HCT116 (cell line): ENCODE measurements around the gene ENTPD8. TPM values are rescaled to one million over a fixed set of nuclear protein-coding genes. Genes with fewer than 3 reads are reported as not detected.

Experiments
- ATAC-seq: fragments of 200-7000 bp; cut with Tn5 transposase; 2 replicates; pipeline ENCODE4 v1.9.1; 2020; ENCODE audit warnings: mild to moderate bottlenecking, moderate library complexity
- BruUV-seq: library from RNA; stranded (reverse); fragments of 400-500 nt; replicated peaks from 2 replicates; lab custom pipeline; 2021; lab: Mats Ljungman, UMichigan
- CTCF ChIA-PET: fragments of 300-600 bp; sonication (Branson Sonifier 250); formaldehyde crosslinking; loops from one replicate; lab custom pipeline; 2021; ENCODE audit warnings: antibody characterized with exemption; lab: Charles Lee
- POLR2A ChIA-PET: fragments of 300-600, 350-600 bp; sonication (Branson Sonifier 250); formaldehyde crosslinking; loops from one replicate; lab custom pipeline; 2021; ENCODE audit warnings: antibody characterized with exemption; lab: Charles Lee
- RAD21 ChIA-PET, 2 experiments: fragments of 300-600 bp; sonication (Branson Sonifier 250); formaldehyde crosslinking; loops; one replicate each; lab custom pipeline; 2023; ENCODE audit warnings: low total read pairs in 2 of 2; ENCODE audit not compliant: uncharacterized antibody in 2 of 2, unreplicated experiment in 2 of 2, low non-redundant PET in 1 of 2; lab: Charles Lee
- DNase-seq: peaks from one replicate; pipeline ENCODE4 v3.0.0-alpha.2; 2010; ENCODE audit warnings: low read depth, low spot score
- H2AFZ ChIP-seq: fragments of 200-600 bp; shearing (Covaris generic), sonication (generic); 2 replicates; pipeline ENCODE4 v1.6.1; 2017; ENCODE audit warnings: low read depth, mixed run types, mixed read lengths, antibody characterized with exemption, low read length; ENCODE audit not compliant: poor library complexity, severe bottlenecking
- H3K27ac ChIP-seq: 2 replicates; pipeline ENCODE4 v1.5.1; 2012; ENCODE audit warnings: low read depth, low read length
- H3K27me3 ChIP-seq: fragments of 200-600 bp; sonication (generic); 2 replicates; pipeline ENCODE4 v1.6.1; 2016; ENCODE audit warnings: mixed run types, low read length, mixed read lengths; ENCODE audit not compliant: insufficient read depth
- H3K36me3 ChIP-seq, 2 experiments: fragments of 200-500 bp in 1 of 2; fragments of 200-600 bp in 1 of 2; sonication (Bioruptor generic) in 1 of 2; sonication (generic) in 1 of 2; 2 replicates each; pipeline versions ENCODE4 v1.5.1 to v1.6.1; 2014 to 2016; ENCODE audit warnings: low read length in 2 of 2, inconsistent platforms in 1 of 2, mixed read lengths in 1 of 2, mixed run types in 1 of 2; ENCODE audit not compliant: insufficient read depth in 2 of 2, control insufficient read depth in 1 of 2
- H3K4me1 ChIP-seq, 2 experiments: fragments of 200-600 bp in 1 of 2; sonication (generic) in 1 of 2; 2 replicates each; pipeline versions ENCODE4 v1.5.1 to v1.6.1; 2012 to 2017; ENCODE audit warnings: low read length in 2 of 2, inconsistent platforms in 1 of 2, mild to moderate bottlenecking in 1 of 2, mixed read lengths in 1 of 2, mixed run types in 1 of 2, moderate library complexity in 1 of 2; ENCODE audit not compliant: insufficient read depth in 2 of 2, control insufficient read depth in 1 of 2
- H3K4me2 ChIP-seq: fragments of 200-600 bp; sonication (generic); 2 replicates; pipeline ENCODE4 v1.6.1; 2017; ENCODE audit warnings: mixed run types, low read length, mixed read lengths
- H3K4me3 ChIP-seq, 2 experiments: fragments of 200-600 bp in 1 of 2; sonication (generic) in 1 of 2; replicated peaks in 1 of 2; 2 replicates each; pipeline ENCODE4 v1.5.1; 2011 to 2016; ENCODE audit warnings: low read length in 2 of 2, control low read depth in 1 of 2, low read depth in 1 of 2, mild to moderate bottlenecking in 1 of 2, mixed read lengths in 1 of 2, mixed run types in 1 of 2
- H3K79me2 ChIP-seq: fragments of 200-600 bp; sonication (generic); 2 replicates; pipeline ENCODE4 v1.6.1; 2017; ENCODE audit warnings: mild to moderate bottlenecking, mixed run types, low read length, moderate library complexity, mixed read lengths; ENCODE audit not compliant: insufficient read depth
- H3K9ac ChIP-seq: fragments of 200-600 bp; sonication (generic); 2 replicates; pipeline ENCODE4 v1.6.1; 2016; ENCODE audit warnings: low read length, mixed read lengths
- H3K9me2 ChIP-seq: fragments of 200-600 bp; sonication (generic), shearing (Covaris generic); 2 replicates; pipeline ENCODE4 v1.6.1; 2017; ENCODE audit warnings: mixed run types, mild to moderate bottlenecking, moderate library complexity; ENCODE audit not compliant: insufficient read depth
- H3K9me3 ChIP-seq, 2 experiments: fragments of 200-500 bp in 1 of 2; fragments of 200-600 bp in 1 of 2; sonication (Bioruptor generic) in 1 of 2; sonication (generic) in 1 of 2; 2 replicates each; pipeline ENCODE4 v1.6.1; 2014 to 2017; ENCODE audit warnings: low read length in 2 of 2, mixed read lengths in 2 of 2, inconsistent platforms in 1 of 2, low read depth in 1 of 2, mild to moderate bottlenecking in 1 of 2, mixed run types in 1 of 2, moderate library complexity in 1 of 2; ENCODE audit not compliant: control insufficient read depth in 1 of 2, insufficient read depth in 1 of 2
- H4K20me1 ChIP-seq: fragments of 200-600 bp; sonication (generic), shearing (Covaris generic); 2 replicates; pipeline ENCODE4 v1.6.1; 2017; ENCODE audit warnings: mixed run types, mild to moderate bottlenecking, moderate library complexity; ENCODE audit not compliant: insufficient read depth
- FOSL1 ChIP-seq: IDR thresholded peaks from 2 replicates; pipeline ENCODE4 v1.6.1; 2012; ENCODE audit warnings: low read depth
- JUND ChIP-seq: IDR thresholded peaks from 2 replicates; pipeline ENCODE4 v1.6.1; 2012
- POLR2AphosphoS5 ChIP-seq: IDR thresholded peaks from 2 replicates; pipeline ENCODE4 v1.6.1; 2011; ENCODE audit warnings: mild to moderate bottlenecking, low read depth, low read length, moderate library complexity
- RAD21 ChIP-seq: IDR thresholded peaks from 2 replicates; pipeline ENCODE4 v1.6.1; 2012; ENCODE audit warnings: low read depth, mild to moderate bottlenecking
- SIN3A ChIP-seq: IDR thresholded peaks from 2 replicates; pipeline ENCODE4 v1.6.1; 2012; ENCODE audit warnings: low read depth
- SRF ChIP-seq: IDR thresholded peaks from 2 replicates; pipeline ENCODE4 v1.6.1; 2012; ENCODE audit warnings: low read depth
- TCF7L2 ChIP-seq: IDR thresholded peaks from 2 replicates; pipeline ENCODE4 v1.7.0; 2011; ENCODE audit warnings: borderline replicate concordance, inconsistent platforms; ENCODE audit not compliant: insufficient read depth, insufficient read length; ENCODE audit errors: extremely low read depth
- intact Hi-C: fragments of 100-400 bp; cut with micrococcal nuclease; formaldehyde crosslinking; loops from 2 replicates; pipeline ENCODE4 v1.10.0; 2022
- total RNA-seq: library from RNA; stranded (reverse); gene quantifications from one replicate; pipeline ENCODE4 v1.2.1, GENCODE V29; 2021; ENCODE audit not compliant: unreplicated experiment
- TF ChIP-seq, protein P1 (sequence below), 3 experiments: fragments of 200-600 bp in 1 of 3; sonication (generic) in 1 of 3; IDR thresholded peaks in 2 of 3; conservative IDR thresholded peaks in 1 of 3; 2 replicates each; pipeline ENCODE4 v1.5.1; 2012 to 2017; ENCODE audit warnings: low read depth in 2 of 3, low read length in 2 of 3, antibody characterized with exemption in 1 of 3, borderline replicate concordance in 1 of 3, control low read depth in 1 of 3, mild to moderate bottlenecking in 1 of 3, mixed read lengths in 1 of 3, mixed run types in 1 of 3, moderate library complexity in 1 of 3; ENCODE audit not compliant: insufficient read depth in 1 of 3
- TF ChIP-seq, protein P2 (sequence below): IDR thresholded peaks from 2 replicates; pipeline ENCODE4 v1.6.1; 2012; ENCODE audit warnings: low read depth
- TF ChIP-seq, protein P3 (sequence below): IDR thresholded peaks from 2 replicates; pipeline ENCODE4 v1.6.1; 2012

ENTPD8 gene
- total RNA-seq, 1 experiment from 2014 or later, result 1.7 TPM

DNA sequence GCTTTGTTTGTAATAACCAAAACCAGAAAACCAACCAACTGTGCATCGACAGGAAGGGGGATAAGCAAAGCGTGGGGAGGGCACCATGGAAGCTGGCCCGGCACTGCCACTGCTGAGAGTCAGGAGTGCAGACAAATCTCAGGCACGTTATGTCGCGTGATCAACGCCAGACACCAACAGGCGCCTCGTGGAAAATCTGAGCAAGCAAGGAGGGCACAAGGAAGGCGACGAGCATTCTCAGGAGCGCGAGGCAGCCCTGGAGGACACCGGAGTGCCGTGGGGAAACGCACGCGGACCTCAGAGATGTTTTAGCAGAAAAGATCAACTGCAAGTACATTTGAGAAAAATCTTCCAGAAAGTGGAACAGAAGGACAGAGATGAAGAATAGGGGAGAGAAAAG lies 33.1 kb upstream of the ENTPD8 start:
- POLR2A ChIA-PET, result no interaction called here
- H3K36me3 ChIP-seq, result no peaks in the 10 kb centered on the region
- CTCF ChIA-PET, result no interaction called here

More for the DNA sequence above, 33.1 kb upstream of the ENTPD8 start:
- no peak overlapping the region for H3K27ac ChIP-seq
- no peak overlapping the region for H2AFZ ChIP-seq
- RAD21 ChIA-PET, result no interaction called here
- H3K9ac ChIP-seq, result no peak overlapping the region
- no peak for ATAC-seq
- no peak overlapping the region for H3K4me2 ChIP-seq
- no peak for DNase-seq
- no peaks in the 10 kb centered on the region for H3K9me2 ChIP-seq
- H3K79me2 ChIP-seq, result no peaks in the 10 kb centered on the region
- intact Hi-C loops, result no loop called here
- H3K4me1 ChIP-seq, result no peaks in the 10 kb centered on the region
- H3K4me3 ChIP-seq, result no peak overlapping the region
- peaks cover 8 to 11% of the 10 kb centered on the region in 2 experiments; a peak in 3 of 4 replicates for H3K9me3 ChIP-seq
- BruUV-seq, result no TSS peak
- TF ChIP-seq TCF7L2 (no peak), JUND (no peak), RAD21 (no peak), FOSL1 (no peak), POLR2AphosphoS5 (no peak), SIN3A (no peak), SRF (no peak)
- TF ChIP-seq, protein P1, sequence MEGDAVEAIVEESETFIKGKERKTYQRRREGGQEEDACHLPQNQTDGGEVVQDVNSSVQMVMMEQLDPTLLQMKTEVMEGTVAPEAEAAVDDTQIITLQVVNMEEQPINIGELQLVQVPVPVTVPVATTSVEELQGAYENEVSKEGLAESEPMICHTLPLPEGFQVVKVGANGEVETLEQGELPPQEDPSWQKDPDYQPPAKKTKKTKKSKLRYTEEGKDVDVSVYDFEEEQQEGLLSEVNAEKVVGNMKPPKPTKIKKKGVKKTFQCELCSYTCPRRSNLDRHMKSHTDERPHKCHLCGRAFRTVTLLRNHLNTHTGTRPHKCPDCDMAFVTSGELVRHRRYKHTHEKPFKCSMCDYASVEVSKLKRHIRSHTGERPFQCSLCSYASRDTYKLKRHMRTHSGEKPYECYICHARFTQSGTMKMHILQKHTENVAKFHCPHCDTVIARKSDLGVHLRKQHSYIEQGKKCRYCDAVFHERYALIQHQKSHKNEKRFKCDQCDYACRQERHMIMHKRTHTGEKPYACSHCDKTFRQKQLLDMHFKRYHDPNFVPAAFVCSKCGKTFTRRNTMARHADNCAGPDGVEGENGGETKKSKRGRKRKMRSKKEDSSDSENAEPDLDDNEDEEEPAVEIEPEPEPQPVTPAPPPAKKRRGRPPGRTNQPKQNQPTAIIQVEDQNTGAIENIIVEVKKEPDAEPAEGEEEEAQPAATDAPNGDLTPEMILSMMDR (IDR thresholded peaks at IDR 0.05 in 2 of 3, conservative IDR thresholded peaks at IDR 0.05 in 1 of 3; ENCODE audit: borderline replicate concordance in 1 of 3, insufficient read depth in 1 of 3, low read depth in 2 of 3, low read length in 2 of 3), result no peak
- TF ChIP-seq, protein P2, sequence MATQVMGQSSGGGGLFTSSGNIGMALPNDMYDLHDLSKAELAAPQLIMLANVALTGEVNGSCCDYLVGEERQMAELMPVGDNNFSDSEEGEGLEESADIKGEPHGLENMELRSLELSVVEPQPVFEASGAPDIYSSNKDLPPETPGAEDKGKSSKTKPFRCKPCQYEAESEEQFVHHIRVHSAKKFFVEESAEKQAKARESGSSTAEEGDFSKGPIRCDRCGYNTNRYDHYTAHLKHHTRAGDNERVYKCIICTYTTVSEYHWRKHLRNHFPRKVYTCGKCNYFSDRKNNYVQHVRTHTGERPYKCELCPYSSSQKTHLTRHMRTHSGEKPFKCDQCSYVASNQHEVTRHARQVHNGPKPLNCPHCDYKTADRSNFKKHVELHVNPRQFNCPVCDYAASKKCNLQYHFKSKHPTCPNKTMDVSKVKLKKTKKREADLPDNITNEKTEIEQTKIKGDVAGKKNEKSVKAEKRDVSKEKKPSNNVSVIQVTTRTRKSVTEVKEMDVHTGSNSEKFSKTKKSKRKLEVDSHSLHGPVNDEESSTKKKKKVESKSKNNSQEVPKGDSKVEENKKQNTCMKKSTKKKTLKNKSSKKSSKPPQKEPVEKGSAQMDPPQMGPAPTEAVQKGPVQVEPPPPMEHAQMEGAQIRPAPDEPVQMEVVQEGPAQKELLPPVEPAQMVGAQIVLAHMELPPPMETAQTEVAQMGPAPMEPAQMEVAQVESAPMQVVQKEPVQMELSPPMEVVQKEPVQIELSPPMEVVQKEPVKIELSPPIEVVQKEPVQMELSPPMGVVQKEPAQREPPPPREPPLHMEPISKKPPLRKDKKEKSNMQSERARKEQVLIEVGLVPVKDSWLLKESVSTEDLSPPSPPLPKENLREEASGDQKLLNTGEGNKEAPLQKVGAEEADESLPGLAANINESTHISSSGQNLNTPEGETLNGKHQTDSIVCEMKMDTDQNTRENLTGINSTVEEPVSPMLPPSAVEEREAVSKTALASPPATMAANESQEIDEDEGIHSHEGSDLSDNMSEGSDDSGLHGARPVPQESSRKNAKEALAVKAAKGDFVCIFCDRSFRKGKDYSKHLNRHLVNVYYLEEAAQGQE, result no peak
- TF ChIP-seq, protein P3, sequence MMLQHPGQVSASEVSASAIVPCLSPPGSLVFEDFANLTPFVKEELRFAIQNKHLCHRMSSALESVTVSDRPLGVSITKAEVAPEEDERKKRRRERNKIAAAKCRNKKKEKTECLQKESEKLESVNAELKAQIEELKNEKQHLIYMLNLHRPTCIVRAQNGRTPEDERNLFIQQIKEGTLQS, result no peak
- TF ChIP-seq, all 23 proteins: peak for 0
- Histone ChIP-seq H4K20me1 (no peaks in the 10 kb centered on the region), H3K27me3 (no peaks in the 10 kb centered on the region)
